ENCODE results near the gene KCNH1.
A peak's percentile ranks its signal among the peaks of the same experiment; 100 is the strongest.
"Not testable (repeated sequence)": the region's sequence is repeated elsewhere in the genome, so short reads cannot be mapped to it uniquely, and the experiment has no call there.

KCNH1 gene

DNA sequence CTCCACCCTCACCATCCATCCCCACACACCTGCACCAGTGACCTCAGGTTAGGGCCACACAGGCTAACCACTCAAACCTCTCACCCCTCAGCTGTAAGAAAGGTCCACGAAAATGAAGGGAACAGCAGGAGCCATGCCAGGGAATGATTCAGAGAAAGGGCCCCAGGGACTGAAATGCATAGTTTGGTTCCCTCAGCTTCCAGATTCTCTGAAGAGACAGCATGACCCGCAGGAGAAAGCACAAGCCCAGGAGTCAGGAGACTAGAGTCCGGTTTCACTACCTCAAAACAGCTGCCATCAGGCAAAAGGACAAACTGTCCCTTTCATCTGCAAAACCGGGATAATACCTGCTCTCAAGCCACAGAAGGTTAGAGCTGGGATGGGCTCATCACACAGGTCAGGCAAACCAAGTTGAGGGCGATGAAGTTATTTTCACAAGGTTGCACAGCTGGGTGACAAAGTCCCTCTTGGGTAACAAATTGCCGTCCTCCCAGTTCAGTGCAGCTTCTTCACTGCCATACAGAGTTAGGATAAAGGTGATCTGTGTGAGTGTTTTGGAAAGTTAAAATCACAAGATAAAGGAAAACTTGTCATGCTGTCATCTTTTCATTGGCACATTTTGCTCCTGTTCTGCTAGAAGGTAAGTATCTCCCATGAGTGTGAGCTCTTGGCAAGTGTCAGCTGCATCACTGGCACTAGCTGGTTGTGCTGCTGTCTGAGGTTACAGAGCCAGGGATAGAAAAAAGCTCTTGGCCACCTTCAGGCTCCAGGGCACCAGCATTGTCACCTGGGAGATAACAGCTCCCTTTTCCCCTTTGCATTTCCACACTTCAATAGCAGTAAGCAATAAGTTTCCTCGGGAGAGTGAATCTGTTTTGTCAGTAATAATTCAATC is 120.4 kb downstream of the KCNH1 start:
- no peak for DNase-seq

DNA sequence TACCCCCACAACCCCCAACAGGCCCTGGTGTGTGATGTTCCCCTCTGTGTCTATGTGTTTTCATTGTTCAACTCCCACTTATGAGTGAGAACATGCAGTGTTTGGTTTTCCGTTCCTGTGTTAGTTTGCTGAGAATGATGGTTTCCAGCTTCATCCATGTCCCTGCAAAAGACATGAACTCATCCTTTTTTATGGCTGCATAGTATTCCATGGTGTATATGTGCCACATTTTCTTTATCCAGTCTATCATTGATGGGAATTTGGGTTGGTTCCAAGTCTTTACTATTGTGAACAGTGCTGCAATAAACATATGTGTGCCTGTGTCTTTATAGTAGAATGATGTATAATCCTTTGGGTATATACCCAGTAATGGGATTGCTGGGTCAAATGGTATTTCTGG is 122.8 kb downstream of the KCNH1 start:
- DNase-seq = not testable (repeated sequence)

- no peak for DNase-seq
Measured at GRCh38 chr1:211009944-211010343, 124.0 kb downstream of the KCNH1 start.

DNA sequence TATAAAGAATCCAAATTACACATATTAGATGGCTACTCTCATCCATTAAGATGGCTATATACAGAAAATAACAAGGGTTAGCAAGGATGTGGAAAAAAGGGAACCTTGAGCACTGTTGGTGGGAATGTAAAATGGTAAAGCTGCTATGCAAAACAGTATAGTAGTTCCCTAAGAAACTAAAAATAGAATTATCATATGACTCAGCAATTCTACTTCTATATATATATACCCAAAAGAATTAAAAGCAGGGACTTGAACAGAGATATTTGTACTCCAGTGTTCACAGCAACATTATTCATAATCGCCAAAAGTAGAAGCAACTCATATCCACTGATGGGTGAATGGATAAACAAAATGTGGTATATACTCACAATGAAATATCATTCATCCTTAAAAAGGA is 126.1 kb downstream of the KCNH1 start:
- DNase-seq = no peak

DNA sequence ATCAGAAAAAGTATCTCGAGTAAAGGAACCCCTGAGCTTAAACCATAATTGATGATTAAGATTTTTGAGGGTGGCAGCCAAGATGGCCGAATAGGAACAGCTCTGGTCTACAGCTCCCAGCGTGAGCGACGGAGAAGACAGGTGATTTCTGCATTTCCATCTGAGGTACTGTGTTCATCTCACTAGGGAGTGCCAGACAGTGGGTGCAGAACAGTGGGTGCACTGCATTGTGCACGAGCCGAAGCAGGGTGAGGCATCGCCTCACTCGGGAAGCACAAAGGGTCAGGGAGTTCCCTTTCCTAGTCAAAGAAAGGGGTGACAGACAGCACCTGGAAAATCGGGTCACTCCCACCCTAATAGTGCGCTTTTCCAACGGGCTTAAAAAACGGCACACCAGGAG is 138.0 kb downstream of the KCNH1 start:
- DNase-seq = peak in 3 of 56 donors; percentile 1 to 23 (median 9)

- DNase-seq = no peak
Measured at GRCh38 chr1:210992837-210993236, 141.1 kb downstream of the KCNH1 start.

GRCh38 chr1:210989905-210990304 is 144.0 kb downstream of the KCNH1 start:
- DNase-seq = no peak

DNA sequence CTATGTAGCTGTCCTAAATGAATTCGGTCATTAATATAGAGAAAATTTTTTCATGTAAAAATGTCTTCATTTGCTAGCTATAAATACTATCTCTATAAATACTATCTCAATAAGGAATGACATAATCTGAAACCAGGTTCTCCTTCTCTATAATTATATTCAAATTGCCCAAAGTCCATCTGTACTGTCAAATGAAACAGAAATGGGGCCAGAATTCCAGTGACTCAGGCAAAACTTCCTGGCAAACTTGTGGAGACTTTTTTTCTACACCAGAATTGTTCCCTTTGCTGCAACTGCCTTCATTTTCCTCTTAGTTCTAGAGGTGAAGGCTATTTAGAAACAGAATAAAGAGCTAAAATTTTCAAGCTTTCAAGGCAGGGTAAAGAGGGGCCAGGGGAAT is 152.5 kb downstream of the KCNH1 start:
- no peak for DNase-seq

- DNase-seq = no peak
Measured at GRCh38 chr1:210980082-210980481, 153.9 kb downstream of the KCNH1 start.

- no peak for DNase-seq
Measured at GRCh38 chr1:210978974-210979354, 155.0 kb downstream of the KCNH1 start.

- no peak for DNase-seq
Measured at GRCh38 chr1:210978316-210978973, 155.5 kb downstream of the KCNH1 start.

DNA sequence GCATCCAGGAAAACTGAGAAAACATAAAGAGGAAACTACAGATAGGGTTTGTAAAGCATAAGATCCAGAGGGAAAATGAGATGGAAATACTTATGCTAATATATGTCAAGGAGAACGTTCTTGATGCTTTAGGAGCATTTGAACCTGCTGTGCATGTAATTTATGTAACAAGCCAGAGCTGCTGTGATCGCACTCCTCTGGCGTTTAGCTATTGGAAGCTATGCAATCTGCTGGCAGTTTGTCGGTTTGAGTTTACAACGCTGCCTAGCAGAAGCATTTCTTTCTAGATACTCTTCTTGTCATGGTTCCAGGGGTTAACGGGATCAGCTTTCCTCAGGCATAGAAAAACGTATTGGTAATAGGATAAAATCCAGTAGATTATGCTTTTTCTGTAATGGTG is 182.7 kb downstream of the KCNH1 start:
- no peak for DNase-seq

DNA sequence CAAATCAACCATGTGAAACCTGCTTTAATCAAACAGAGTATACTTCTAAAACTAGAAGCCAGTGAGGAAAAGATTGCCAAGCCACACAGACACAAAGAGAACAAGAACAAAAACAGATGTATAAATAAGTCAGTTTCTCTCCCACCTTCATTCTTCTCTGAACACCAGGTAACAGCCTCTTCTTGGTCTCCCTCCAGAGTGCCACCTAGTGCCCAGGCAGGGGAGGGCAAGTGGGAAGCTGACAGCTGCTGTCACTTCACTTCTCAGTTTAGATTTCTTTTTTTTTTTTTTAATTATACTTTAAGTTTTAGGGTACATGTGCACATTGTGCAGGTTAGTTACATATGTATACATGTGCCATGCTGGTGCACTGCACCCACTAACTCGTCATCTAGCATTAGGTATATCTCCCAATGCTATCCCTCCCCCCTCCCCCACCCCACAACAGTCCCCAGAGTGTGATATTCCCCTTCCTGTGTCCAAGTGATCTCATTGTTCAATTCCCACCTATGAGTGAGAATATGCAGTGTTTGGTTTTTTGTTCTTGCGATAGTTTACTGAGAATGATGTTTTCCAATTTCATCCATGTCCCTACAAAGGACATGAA is 183.9 kb downstream of the KCNH1 start:
- DNase-seq = peak in 6 of 56 donors; percentile 2 to 46 (median 10)

DNA sequence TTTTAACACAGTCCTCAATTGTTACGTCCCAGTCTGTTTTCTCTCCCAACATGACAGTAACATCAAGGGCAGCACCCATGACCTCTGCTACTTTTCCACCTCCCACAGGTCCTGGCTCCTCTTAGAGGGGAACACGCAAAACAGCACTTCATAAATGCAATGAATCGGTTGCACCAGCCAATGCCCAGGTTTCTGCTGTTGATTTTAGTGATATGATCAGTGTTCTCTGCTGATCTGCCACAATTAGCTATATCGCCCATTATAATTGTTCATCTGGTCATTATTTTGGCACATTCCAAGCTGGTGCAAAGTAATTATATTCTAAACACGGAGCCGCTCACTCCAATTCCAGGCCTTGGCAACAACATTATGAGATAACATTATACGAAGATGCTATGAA is 184.5 kb downstream of the KCNH1 start:
- DNase-seq = no peak

DNA sequence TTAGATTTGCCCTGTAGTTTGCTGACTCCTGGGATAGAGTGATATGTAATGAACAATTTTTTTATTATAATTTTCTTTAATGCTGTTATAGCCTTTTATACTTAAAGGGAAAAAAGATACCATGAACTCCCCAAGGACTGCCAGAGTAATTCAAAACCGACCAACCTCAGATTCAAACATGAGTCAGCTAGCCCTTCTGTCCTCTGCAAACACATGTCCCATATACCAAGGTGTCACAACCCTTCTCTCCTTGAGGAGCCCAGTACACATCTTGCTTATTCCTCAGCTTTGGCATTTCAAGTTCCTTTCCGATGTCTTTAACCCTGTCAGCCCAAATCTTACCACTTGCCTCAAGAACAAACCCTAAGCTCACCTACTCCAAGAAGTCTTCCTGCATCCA is 184.9 kb downstream of the KCNH1 start:
- DNase-seq = no peak

DNA sequence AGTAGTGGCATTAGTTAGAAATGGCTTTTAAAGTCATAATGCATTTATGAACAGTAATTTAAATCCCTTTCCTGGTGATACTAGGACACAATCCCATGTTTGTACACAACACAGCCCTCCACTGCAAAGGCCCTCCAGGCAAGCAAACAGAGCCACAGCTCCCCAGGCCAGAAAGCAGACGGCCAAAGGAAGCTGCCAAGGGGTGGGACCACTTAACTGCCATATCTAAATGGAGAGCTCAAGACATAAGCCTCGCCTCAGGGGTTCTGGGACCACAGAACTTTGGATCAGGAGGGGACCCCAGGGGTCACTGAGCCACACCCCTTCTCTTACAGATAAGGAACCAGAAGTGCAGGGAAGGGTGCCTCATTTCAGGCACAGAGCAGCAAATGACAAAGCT is 189.7 kb downstream of the KCNH1 start:
- DNase-seq = no peak

DNA sequence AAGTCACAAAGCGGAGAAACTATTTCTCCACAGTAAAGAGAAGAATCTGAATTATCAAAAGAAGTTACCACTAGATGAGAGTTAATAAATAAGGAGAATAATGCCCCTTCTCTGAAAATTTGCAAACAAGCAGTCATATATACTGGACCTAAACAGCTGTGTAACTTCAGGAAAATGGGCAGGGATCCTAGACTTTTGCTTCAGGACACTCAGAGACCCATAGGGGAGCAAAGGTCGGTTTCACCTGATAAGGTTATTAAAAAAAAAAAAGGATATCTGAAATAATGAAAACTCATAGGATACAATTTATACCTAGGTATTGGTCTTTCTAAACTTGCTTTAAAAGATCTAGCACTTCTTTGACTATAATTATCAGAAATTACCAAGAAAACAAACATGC is 191.4 kb downstream of the KCNH1 start:
- no peak for DNase-seq

- no peak for DNase-seq
Measured at GRCh38 chr1:210940081-210940617, 193.8 kb downstream of the KCNH1 start.

- no peak for DNase-seq
Measured at GRCh38 chr1:210938416-210938925, 195.5 kb downstream of the KCNH1 start.

- no peak for DNase-seq
Measured at GRCh38 chr1:210937846-210938245, 196.1 kb downstream of the KCNH1 start.

GRCh38 chr1:210935905-210936304 is 198.0 kb downstream of the KCNH1 start:
- no peak for DNase-seq

DNA sequence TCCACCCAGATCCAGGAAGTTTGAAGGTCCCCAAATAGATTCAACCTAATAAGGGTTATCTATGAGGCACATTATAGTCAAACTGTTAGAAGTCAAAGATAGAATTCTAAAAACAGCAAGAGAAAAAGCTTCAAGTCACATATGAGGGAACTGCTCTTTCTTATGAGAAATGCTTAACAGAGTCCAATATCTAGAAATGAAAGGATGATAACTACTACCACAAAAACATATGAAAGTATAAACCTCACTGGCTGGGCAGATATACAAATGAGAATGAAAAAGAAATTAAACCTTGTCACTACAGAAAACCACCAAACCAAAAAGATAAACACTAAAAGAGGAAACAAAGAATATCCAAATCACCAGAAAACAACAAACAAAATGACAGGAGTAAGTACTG is 201.8 kb downstream of the KCNH1 start:
- no peak for DNase-seq

Measured in nucleus accumbens (tissue), 56 donors.